ENCODE results near the gene PASK. TPM values are rescaled to one million over a fixed set of nuclear protein-coding genes. Genes with fewer than 3 reads are reported as not detected.
A peak's percentile ranks its signal among the peaks of the same experiment; 100 is the strongest.

Gene PASK
- total RNA-seq, 1 donor from 2014 or later: 60.4 TPM

- H3K4me1 Mint-ChIP-seq (ENCODE audit: low read depth): no peaks in the 10 kb centered on the region
- peaks cover 3% of the 10 kb centered on the region for H3K36me3 Mint-ChIP-seq (ENCODE audit: insufficient read depth)
- H3K27ac Mint-ChIP-seq: peak overlapping the region; percentile 53
- H3K4me3 Mint-ChIP-seq (ENCODE audit: low read depth): no peak overlapping the region
- no peaks in the 10 kb centered on the region for H3K9me3 Mint-ChIP-seq (ENCODE audit: low read depth)
- DNase-seq (ENCODE audit: low spot score, unreplicated experiment): no peak
- no peaks in the 10 kb centered on the region for H3K27me3 Mint-ChIP-seq
- TF ChIP-seq CTCF (IDR thresholded peaks at IDR 0.05; ENCODE audit: unreplicated experiment): no peak
Measured at GRCh38 chr2:241140445-241140840, 8.8 kb downstream of the PASK start.

- TF ChIP-seq CTCF (IDR thresholded peaks at IDR 0.05; ENCODE audit: unreplicated experiment): no peak
- Mint-ChIP-seq H3K4me3 (ENCODE audit: low read depth) (no peak overlapping the region), H3K27me3 (no peaks in the 10 kb centered on the region), H3K36me3 (ENCODE audit: insufficient read depth) (peaks cover 3% of the 10 kb centered on the region), H3K27ac (no peak overlapping the region), H3K9me3 (ENCODE audit: low read depth) (no peaks in the 10 kb centered on the region), H3K4me1 (ENCODE audit: low read depth) (no peaks in the 10 kb centered on the region)
- no peak for DNase-seq (ENCODE audit: low spot score, unreplicated experiment)
Measured at GRCh38 chr2:241139531-241140444, 9.5 kb downstream of the PASK start.

DNA sequence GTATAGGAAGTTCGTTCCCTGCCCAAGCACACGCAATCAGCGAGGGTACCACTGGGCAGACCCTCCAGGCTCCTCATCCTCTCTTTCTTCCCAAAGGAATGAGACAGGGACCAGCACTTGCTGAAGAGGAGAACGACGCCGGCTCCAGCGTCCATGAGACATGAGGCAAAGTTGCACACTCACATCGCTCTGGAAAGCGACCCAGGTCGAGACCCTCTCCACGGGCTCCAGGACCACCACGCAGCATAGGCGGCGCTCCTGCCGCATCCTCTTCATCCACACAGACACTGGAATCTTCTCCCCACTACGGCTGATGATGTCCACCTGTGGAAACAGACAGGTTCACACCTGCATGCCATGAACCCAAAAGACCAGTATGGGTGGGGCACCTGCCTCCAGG, 10.8 kb downstream of the PASK start:
- Mint-ChIP-seq H3K4me1 (ENCODE audit: low read depth) (no peaks in the 10 kb centered on the region), H3K27me3 (no peaks in the 10 kb centered on the region), H3K27ac (no peak overlapping the region), H3K4me3 (ENCODE audit: low read depth) (no peak overlapping the region), H3K36me3 (ENCODE audit: insufficient read depth) (peaks cover 3% of the 10 kb centered on the region), H3K9me3 (ENCODE audit: low read depth) (no peaks in the 10 kb centered on the region)
- no peak for TF ChIP-seq CTCF (IDR thresholded peaks at IDR 0.05; ENCODE audit: unreplicated experiment)
- DNase-seq (ENCODE audit: low spot score, unreplicated experiment): no peak

DNA sequence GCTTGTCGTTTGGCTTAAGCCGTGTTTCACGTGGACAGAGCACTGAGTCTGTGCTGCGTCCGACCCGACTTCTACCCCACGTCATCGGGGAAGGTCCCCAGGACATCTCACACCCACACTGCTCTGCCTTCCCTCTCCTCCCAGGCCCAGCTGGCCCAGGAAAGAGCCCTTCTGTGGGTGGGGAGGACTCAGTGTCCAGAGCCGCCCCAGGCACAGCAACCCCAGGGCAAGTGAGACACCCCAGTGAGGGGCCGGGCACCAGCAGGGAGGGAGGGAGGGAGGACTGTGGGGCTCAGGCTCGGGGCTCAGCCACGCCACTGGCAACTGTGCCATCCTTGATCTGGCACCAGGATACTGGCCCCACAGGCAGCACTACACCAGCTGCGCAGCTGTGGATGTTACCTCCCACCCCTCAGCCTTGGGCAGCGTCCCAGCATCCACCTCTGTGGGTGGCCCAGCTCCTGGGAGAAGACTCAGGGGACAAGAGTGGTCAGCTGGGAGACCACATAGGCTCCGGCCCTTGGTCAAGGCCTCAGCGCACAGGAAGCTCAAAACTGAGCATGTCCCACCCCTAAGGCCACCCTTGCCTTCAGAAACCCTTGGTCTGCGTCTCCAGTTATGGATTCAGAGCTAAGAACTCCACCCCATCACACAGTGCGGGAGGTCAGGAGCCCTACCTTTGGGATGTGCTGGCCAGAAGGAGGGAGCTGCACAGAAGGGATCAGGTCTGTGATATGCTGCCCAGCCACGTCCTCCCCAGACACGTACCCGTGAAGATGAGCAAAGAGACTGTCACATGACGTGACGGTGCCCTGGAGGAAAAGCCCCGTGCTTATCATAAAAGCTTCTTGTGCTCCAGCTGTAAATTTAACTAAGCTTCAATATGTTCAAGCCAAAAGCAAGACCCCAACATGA, 11.7 kb downstream of the PASK start:
- H3K27ac Mint-ChIP-seq: no peak overlapping the region

More for the DNA sequence above, 11.7 kb downstream of the PASK start:
- no peaks in the 10 kb centered on the region for H3K9me3 Mint-ChIP-seq (ENCODE audit: low read depth)
- no peak for DNase-seq (ENCODE audit: low spot score, unreplicated experiment)
- no peak for TF ChIP-seq CTCF (IDR thresholded peaks at IDR 0.05; ENCODE audit: unreplicated experiment)
- H3K4me3 Mint-ChIP-seq (ENCODE audit: low read depth): no peak overlapping the region
- no peaks in the 10 kb centered on the region for H3K27me3 Mint-ChIP-seq
- no peaks in the 10 kb centered on the region for H3K4me1 Mint-ChIP-seq (ENCODE audit: low read depth)
- H3K36me3 Mint-ChIP-seq (ENCODE audit: insufficient read depth): peaks cover 5% of the 10 kb centered on the region
